Epidermal melanocyte (primary cell): ENCODE results near the gene UBAC1.
"Not testable (repeated sequence)": the region's sequence is repeated elsewhere in the genome, so short reads cannot be mapped to it uniquely, and the experiment has no call there.

Experiments
- DNase-seq: peaks from one replicate; pipeline ENCODE4 v3.0.0; 2011; ENCODE audit warnings: low spot score; ENCODE audit not compliant: insufficient read length

UBAC1 gene

GRCh38 chr9:135978642-135979546 is 17.7 kb upstream of the UBAC1 start:
- DNase-seq, result no peak

- DNase-seq, result no peak
These were observed 15.8 kb upstream of the UBAC1 start for GRCh38 chr9:135976944-135977343.

- no peak for DNase-seq
These were observed 15.4 kb upstream of the UBAC1 start for GRCh38 chr9:135976531-135976930.

- DNase-seq, result no peak
These were observed 14.7 kb upstream of the UBAC1 start for GRCh38 chr9:135975834-135976233.

- DNase-seq, result no peak
These were observed 13.0 kb upstream of the UBAC1 start for GRCh38 chr9:135974220-135974573.

GRCh38 chr9:135973277-135974219 is 12.4 kb upstream of the UBAC1 start:
- no peak for DNase-seq

- no peak for DNase-seq
These were observed 10.7 kb upstream of the UBAC1 start for GRCh38 chr9:135971892-135972291.

- peak; percentile 70 for DNase-seq
These were observed 10.1 kb upstream of the UBAC1 start for GRCh38 chr9:135971111-135971766.

- DNase-seq, result no peak
These were observed 9.1 kb upstream of the UBAC1 start for GRCh38 chr9:135970128-135970815.

- DNase-seq, result no peak
These were observed 8.0 kb upstream of the UBAC1 start for GRCh38 chr9:135969064-135969683.

GRCh38 chr9:135968601-135969000 is 7.4 kb upstream of the UBAC1 start:
- DNase-seq, result no peak

- DNase-seq, result no peak
These were observed 6.9 kb upstream of the UBAC1 start for GRCh38 chr9:135968083-135968476.

GRCh38 chr9:135966916-135967260 is 5.7 kb upstream of the UBAC1 start:
- DNase-seq, result not testable (repeated sequence)

- no peak for DNase-seq
These were observed 4.1 kb upstream of the UBAC1 start for GRCh38 chr9:135965124-135965756.

- no peak for DNase-seq
These were observed 2.8 kb upstream of the UBAC1 start for GRCh38 chr9:135963938-135964337.

- DNase-seq, result no peak
These were observed 2.2 kb upstream of the UBAC1 start for GRCh38 chr9:135963338-135963737.

GRCh38 chr9:135962696-135963307 is 1.6 kb upstream of the UBAC1 start:
- no peak for DNase-seq

- no peak for DNase-seq
These were observed 880 bp upstream of the UBAC1 start for GRCh38 chr9:135961811-135962695.
